Astrocyte (in vitro differentiated cells and primary cell): ENCODE data around the gene CABLES1. TPM values are rescaled to one million over a fixed set of nuclear protein-coding genes. Genes with fewer than 3 reads are reported as not detected.

Experiments
- DNase-seq: peaks from one replicate; pipeline ENCODE4 v3.0.0-alpha.2; 2010; ENCODE audit warnings: low read depth
- FAIRE-seq: peaks from 2 replicates; lab custom pipeline; 2011; peaks lifted over from hg19 to GRCh38; lab: Jason Lieb, UNC
- H2AFZ ChIP-seq: 2 replicates; pipeline ENCODE4 v1.6.0; 2012; ENCODE audit warnings: low read depth, low read length, inconsistent platforms
- H3K27ac ChIP-seq: 2 replicates; pipeline ENCODE4 v1.5.1; 2011; ENCODE audit warnings: low read depth, low read length, inconsistent platforms
- H3K27me3 ChIP-seq: 2 replicates; pipeline ENCODE4 v1.6.0; 2011; ENCODE audit warnings: low read length, inconsistent platforms; ENCODE audit not compliant: insufficient read depth
- H3K36me3 ChIP-seq: 2 replicates; pipeline ENCODE4 v1.5.1; 2011; ENCODE audit warnings: low read length, inconsistent platforms; ENCODE audit not compliant: insufficient read depth
- H3K4me1 ChIP-seq: 2 replicates; pipeline ENCODE4 v1.5.1; 2011; ENCODE audit warnings: low read length, inconsistent platforms; ENCODE audit not compliant: insufficient read depth
- H3K4me2 ChIP-seq: 2 replicates; pipeline ENCODE4 v1.6.0; 2012; ENCODE audit warnings: low read length, inconsistent platforms
- H3K4me3 ChIP-seq: 2 replicates; pipeline ENCODE4 v1.5.1; 2011; ENCODE audit warnings: low read depth, mild to moderate bottlenecking, low read length, inconsistent platforms; ENCODE audit not compliant: insufficient read depth
- H3K79me2 ChIP-seq: 2 replicates; pipeline ENCODE4 v1.6.0; 2012; ENCODE audit warnings: mild to moderate bottlenecking, low read length, inconsistent platforms; ENCODE audit not compliant: insufficient read depth
- H3K9ac ChIP-seq: 2 replicates; pipeline ENCODE4 v1.6.0; 2012; ENCODE audit warnings: mild to moderate bottlenecking, low read length, inconsistent platforms
- H3K9me3 ChIP-seq: 2 replicates; pipeline ENCODE4 v1.5.1; 2012; ENCODE audit warnings: low read depth, mild to moderate bottlenecking, low read length, inconsistent platforms; ENCODE audit not compliant: insufficient read depth
- H4K20me1 ChIP-seq: 2 replicates; pipeline ENCODE4 v1.6.0; 2012; ENCODE audit warnings: low read length, inconsistent platforms; ENCODE audit not compliant: insufficient read depth
- H3K27ac Mint-ChIP-seq: one replicate; pipeline ENCODE4 v1.8.0; 2021; ENCODE audit warnings: mild to moderate bottlenecking, mixed read lengths; ENCODE audit not compliant: unreplicated experiment
- H3K27me3 Mint-ChIP-seq: one replicate; pipeline ENCODE4 v1.8.0; 2021; ENCODE audit warnings: low read depth, mixed read lengths; ENCODE audit not compliant: unreplicated experiment
- H3K36me3 Mint-ChIP-seq: one replicate; pipeline ENCODE4 v1.8.0; 2021; ENCODE audit warnings: low read depth, mixed read lengths; ENCODE audit not compliant: unreplicated experiment
- H3K4me1 Mint-ChIP-seq: one replicate; pipeline ENCODE4 v1.8.0; 2021; ENCODE audit warnings: low read depth, mixed read lengths; ENCODE audit not compliant: unreplicated experiment
- H3K4me3 Mint-ChIP-seq: one replicate; pipeline ENCODE4 v1.8.0; 2021; ENCODE audit warnings: mild to moderate bottlenecking, moderate library complexity, mixed read lengths; ENCODE audit not compliant: unreplicated experiment
- H3K9me3 Mint-ChIP-seq: one replicate; pipeline ENCODE4 v1.8.0; 2021; ENCODE audit warnings: mild to moderate bottlenecking, mixed read lengths; ENCODE audit not compliant: unreplicated experiment
- EZH2 ChIP-seq: IDR thresholded peaks from 2 replicates; pipeline ENCODE4 v1.6.1; 2012; ENCODE audit warnings: mild to moderate bottlenecking, low read length, inconsistent platforms; ENCODE audit not compliant: insufficient read depth
- total RNA-seq: library from RNA; stranded (reverse); gene quantifications from 2 replicates; pipeline ENCODE4 v1.2.1, GENCODE V29; 2021
- TF ChIP-seq, protein P1 (sequence below): IDR thresholded peaks from 2 replicates; pipeline ENCODE4 v1.5.1; 2011; ENCODE audit warnings: low read depth, mild to moderate bottlenecking, inconsistent platforms, low read length, moderate library complexity; ENCODE audit not compliant: insufficient read depth

The CABLES1 gene
- total RNA-seq, 1 donor from 2014 or later: 14.5 TPM

DNA sequence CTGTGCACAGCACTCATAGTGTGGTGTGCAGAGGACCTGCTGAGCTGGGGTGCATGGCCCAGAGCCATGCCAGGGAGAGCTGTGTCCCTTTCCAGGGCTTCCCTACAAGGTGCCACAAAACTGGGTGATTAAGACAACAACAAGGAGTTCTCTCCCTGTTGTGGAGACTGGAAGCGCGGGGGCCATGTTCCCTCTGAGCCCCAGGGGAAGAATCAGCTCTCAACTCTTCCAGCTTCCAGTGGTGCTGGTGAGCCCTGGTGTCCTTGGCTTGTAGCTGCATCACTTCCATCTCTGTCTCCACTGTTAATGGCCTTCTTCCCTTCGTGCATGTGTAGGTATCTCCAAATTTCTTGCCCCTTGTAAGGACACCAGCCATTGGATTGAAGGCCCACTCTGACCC, 73.3 kb downstream of the CABLES1 start:
- Histone ChIP-seq H3K79me2 (peaks cover 2% of the 10 kb centered on the region), H2AFZ (no peak overlapping the region), H3K36me3 (no peaks in the 10 kb centered on the region), H3K9ac (no peak overlapping the region), H3K9me3 (peaks cover 7% of the 10 kb centered on the region), H3K4me3 (no peak overlapping the region), H3K4me1 (peaks cover 8% of the 10 kb centered on the region), H4K20me1 (no peaks in the 10 kb centered on the region), H3K27ac (no peak overlapping the region), H3K4me2 (no peak overlapping the region), H3K27me3 (no peaks in the 10 kb centered on the region)
- H3K27me3 Mint-ChIP-seq: peaks cover 2% of the 10 kb centered on the region
- DNase-seq: no peak
- no peak for TF ChIP-seq EZH2
- TF ChIP-seq, protein P1, sequence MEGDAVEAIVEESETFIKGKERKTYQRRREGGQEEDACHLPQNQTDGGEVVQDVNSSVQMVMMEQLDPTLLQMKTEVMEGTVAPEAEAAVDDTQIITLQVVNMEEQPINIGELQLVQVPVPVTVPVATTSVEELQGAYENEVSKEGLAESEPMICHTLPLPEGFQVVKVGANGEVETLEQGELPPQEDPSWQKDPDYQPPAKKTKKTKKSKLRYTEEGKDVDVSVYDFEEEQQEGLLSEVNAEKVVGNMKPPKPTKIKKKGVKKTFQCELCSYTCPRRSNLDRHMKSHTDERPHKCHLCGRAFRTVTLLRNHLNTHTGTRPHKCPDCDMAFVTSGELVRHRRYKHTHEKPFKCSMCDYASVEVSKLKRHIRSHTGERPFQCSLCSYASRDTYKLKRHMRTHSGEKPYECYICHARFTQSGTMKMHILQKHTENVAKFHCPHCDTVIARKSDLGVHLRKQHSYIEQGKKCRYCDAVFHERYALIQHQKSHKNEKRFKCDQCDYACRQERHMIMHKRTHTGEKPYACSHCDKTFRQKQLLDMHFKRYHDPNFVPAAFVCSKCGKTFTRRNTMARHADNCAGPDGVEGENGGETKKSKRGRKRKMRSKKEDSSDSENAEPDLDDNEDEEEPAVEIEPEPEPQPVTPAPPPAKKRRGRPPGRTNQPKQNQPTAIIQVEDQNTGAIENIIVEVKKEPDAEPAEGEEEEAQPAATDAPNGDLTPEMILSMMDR: no peak
- peaks cover 30% of the 10 kb centered on the region for H3K36me3 Mint-ChIP-seq
- H3K4me1 Mint-ChIP-seq: peaks cover 11% of the 10 kb centered on the region
- no peak overlapping the region for H3K4me3 Mint-ChIP-seq
- H3K27ac Mint-ChIP-seq: no peak overlapping the region
- FAIRE-seq: no peak
- H3K9me3 Mint-ChIP-seq: peaks cover 10% of the 10 kb centered on the region

DNA sequence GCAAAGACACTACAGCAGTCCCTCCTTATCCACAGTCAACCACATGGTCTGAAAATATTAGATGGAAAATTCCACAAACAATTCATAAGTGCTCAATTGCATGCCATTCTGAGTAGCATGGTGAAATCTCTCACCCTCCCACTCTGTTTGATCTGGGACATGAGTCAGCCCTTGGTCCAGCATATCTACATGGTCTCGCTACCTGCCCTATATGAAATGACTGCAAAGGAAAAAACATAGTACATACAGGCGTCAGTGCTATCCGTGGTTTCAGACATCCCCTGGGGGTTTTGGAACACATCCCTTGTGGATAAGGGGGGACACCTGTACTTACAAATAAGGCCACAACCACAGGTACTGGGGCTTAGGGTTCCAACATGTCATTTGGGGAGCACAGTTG, 73.7 kb downstream of the CABLES1 start:
- no peak overlapping the region for H3K27ac ChIP-seq
- H3K9ac ChIP-seq: no peak overlapping the region
- no peak for TF ChIP-seq EZH2
- TF ChIP-seq, protein P1: no peak
- H4K20me1 ChIP-seq: no peaks in the 10 kb centered on the region
- no peak overlapping the region for H3K4me3 Mint-ChIP-seq
- FAIRE-seq: no peak
- peaks cover 2% of the 10 kb centered on the region for H3K79me2 ChIP-seq
- H3K27me3 Mint-ChIP-seq: peaks cover 2% of the 10 kb centered on the region
- H3K27me3 ChIP-seq: no peaks in the 10 kb centered on the region
- peaks cover 11% of the 10 kb centered on the region for H3K4me1 Mint-ChIP-seq
- H3K9me3 Mint-ChIP-seq: peaks cover 10% of the 10 kb centered on the region
- no peak overlapping the region for H3K4me2 ChIP-seq
- H3K27ac Mint-ChIP-seq: no peak overlapping the region
- H3K36me3 ChIP-seq: no peaks in the 10 kb centered on the region
- peaks cover 8% of the 10 kb centered on the region for H3K4me1 ChIP-seq
- peaks cover 30% of the 10 kb centered on the region for H3K36me3 Mint-ChIP-seq
- no peak overlapping the region for H2AFZ ChIP-seq
- DNase-seq: peak; percentile 41
- peaks cover 7% of the 10 kb centered on the region for H3K9me3 ChIP-seq
- H3K4me3 ChIP-seq: no peak overlapping the region

DNA sequence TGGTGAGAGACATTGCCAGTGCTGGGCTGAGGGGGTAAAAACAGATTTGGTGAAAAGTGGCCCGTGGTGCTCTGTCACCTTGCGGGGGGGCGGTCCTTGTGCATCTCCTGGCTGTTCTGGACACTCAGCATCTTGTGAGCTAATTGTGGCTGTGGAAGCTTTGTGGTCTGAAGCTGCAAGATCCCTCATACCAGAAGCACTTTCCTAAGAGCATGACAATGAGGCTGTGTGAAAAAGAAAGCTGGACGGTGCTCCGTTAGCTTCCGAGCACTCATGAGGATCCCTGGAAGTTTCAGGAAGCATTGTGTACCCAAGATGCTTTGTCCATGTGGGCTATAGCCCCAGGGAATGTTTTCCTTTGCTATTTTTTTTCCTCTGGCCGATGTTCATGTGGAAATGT, 74.5 kb downstream of the CABLES1 start:
- Mint-ChIP-seq H3K4me1 (peaks cover 11% of the 10 kb centered on the region), H3K27ac (no peak overlapping the region), H3K27me3 (peaks cover 2% of the 10 kb centered on the region), H3K36me3 (peaks cover 36% of the 10 kb centered on the region), H3K4me3 (no peak overlapping the region), H3K9me3 (peaks cover 11% of the 10 kb centered on the region)
- no peaks in the 10 kb centered on the region for H3K36me3 ChIP-seq
- peaks cover 7% of the 10 kb centered on the region for H3K9me3 ChIP-seq
- H3K4me1 ChIP-seq: peaks cover 8% of the 10 kb centered on the region
- H3K4me3 ChIP-seq: no peak overlapping the region
- H3K27me3 ChIP-seq: no peaks in the 10 kb centered on the region
- FAIRE-seq (no peak), DNase-seq (no peak)
- H2AFZ ChIP-seq: no peak overlapping the region
- peaks cover 2% of the 10 kb centered on the region for H3K79me2 ChIP-seq
- H3K9ac ChIP-seq: no peak overlapping the region
- no peak overlapping the region for H3K27ac ChIP-seq
- H4K20me1 ChIP-seq: no peaks in the 10 kb centered on the region
- no peak overlapping the region for H3K4me2 ChIP-seq
- TF ChIP-seq EZH2: no peak
